Large intestine (tissue), 3 donors: ENCODE measurements around the gene KLK1. TPM values are rescaled to one million over a fixed set of nuclear protein-coding genes. Genes with fewer than 3 reads are reported as not detected.

Experiments used
- DNase-seq, 2 donors: peaks; one replicate each; pipeline versions ENCODE4 v3.0.0 to v3.0.0-alpha.2; 2013
- H3K27ac ChIP-seq: one replicate; pipeline ENCODE4 v1.5.1; 2013; ENCODE audit warnings: low read length
- H3K27me3 ChIP-seq: 2 replicates; pipeline ENCODE4 v1.6.1; 2013; ENCODE audit warnings: low read length; ENCODE audit not compliant: control insufficient read depth, insufficient read depth
- H3K36me3 ChIP-seq: 2 replicates; pipeline ENCODE4 v1.6.1; 2013; ENCODE audit warnings: low read length; ENCODE audit not compliant: control insufficient read depth, insufficient read depth
- H3K4me1 ChIP-seq: one replicate; pipeline ENCODE4 v1.6.1; 2013; ENCODE audit warnings: low read length; ENCODE audit not compliant: control insufficient read depth, insufficient read depth
- H3K4me3 ChIP-seq: one replicate; pipeline ENCODE4 v1.5.1; 2013; ENCODE audit warnings: low read length
- H3K9me3 ChIP-seq: one replicate; pipeline ENCODE4 v1.6.1; 2013; ENCODE audit warnings: mild to moderate bottlenecking, low read depth, low read length, moderate library complexity; ENCODE audit not compliant: control insufficient read depth
- WGBS: methylation state at CpG from one replicate; pipeline ENCODE4 v1.1.5; 2013; ENCODE audit warnings: low lambda C conversion rate; ENCODE audit not compliant: insufficient coverage; 5-methylcytosine and 5-hydroxymethylcytosine counted together
- polyA plus RNA-seq: library from polyadenylated mRNA; unstranded; fragments of 120-200 nt; gene quantifications from one replicate; pipeline ENCODE4 v1.2.1, GENCODE V29; 2013

The KLK1 gene
- polyA plus RNA-seq, 1 donor = 23.1 TPM

DNA sequence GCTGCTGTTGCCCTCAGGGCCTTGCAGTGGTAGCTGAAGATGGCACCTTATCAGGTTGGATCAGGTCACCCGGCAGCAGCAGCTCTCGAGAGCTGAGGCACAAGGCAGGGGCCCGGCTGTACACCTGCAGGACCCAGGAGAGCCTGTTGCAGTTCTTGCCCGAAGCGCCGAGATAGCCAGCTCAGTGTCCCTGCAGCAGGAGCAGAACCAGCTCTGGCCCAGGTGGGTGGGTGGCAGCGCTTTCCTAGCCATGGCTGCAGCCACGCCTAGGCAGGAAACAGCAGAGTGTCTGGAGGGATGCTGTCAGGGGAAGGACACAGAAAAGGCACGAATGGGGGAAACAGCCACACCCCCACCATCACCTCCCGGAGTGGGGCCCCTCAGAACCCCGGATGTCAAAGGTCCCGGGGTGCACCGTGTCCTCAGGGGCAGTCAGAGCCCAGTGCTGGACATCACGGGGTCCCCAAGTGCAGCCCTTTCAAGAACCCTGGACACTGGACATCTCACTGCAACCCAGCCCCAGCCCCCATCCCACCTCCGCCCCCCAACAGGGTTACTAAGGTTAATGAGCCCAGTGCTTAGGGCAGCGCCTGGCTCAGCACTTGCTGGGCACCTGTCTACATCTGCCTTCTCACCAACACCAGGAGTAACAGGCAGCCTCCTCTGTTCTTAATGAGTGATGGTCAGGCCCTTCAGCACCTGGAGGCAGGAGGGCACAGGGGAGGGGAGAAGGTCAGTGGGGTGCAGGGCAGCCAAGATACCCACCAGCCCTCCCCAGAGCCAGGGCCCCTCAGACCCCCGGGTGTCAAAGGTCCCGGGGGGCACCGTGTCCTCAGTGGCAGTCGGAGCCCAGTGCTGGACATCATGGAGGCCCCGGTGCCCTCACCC, 24.7 kb downstream of the KLK1 start:
- WGBS = no CpG with 5 or more reads among the region's 21 CpGs
- H3K36me3 ChIP-seq = peaks cover 43% of the 10 kb centered on the region
- H3K9me3 ChIP-seq = no peaks in the 10 kb centered on the region

DNA sequence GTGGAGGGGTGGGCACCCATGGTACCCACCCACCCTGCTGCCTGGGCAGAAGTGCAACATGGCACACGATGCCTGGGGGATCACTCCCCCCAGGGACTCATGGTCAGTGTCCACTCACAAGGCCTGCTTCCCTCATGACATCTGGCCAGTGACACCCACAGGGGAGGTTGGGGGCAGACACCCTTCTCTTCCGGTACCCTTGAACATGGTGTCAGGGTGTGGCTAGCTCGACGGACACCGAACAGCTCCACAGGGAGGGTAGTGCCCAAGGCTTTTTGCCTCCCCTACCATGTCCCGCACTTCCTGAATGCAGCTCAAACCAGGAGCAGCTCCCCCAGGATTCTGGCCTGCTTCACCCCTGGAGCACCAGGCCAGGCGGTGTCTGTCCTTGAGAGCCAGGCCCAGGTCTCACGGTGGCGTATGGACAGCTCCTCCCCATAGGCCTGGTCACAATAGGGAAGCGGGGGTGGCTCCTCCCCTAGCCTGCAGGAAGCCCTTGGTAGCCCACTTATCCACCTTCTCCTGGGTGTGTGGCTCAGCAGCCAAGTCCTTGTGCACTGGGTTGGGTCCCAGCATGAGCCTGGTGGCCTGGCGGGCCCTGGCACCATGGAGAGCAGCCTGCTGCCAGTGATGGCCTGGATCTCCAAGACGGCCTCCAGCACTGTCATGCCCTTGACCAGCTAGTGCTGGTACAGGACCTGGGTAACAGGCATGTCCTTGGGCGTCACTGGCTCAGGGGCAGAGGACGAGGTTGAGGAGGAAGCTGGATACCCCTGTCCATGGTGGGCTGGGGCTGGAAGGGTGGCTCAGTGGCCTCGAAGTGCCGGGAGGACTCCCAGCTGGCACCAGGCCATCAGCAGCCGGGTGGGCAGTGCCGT, 25.6 kb downstream of the KLK1 start:
- H3K27ac ChIP-seq = no peak overlapping the region
- peaks cover 3% of the 10 kb centered on the region for H3K27me3 ChIP-seq
- no CpG with 5 or more reads among the region's 18 CpGs for WGBS
- no peak for DNase-seq
- H3K36me3 ChIP-seq = peaks cover 43% of the 10 kb centered on the region
- no peaks in the 10 kb centered on the region for H3K9me3 ChIP-seq
- peaks cover 6% of the 10 kb centered on the region for H3K4me1 ChIP-seq
- H3K4me3 ChIP-seq = no peak overlapping the region

More for the DNA sequence above, 24.7 kb downstream of the KLK1 start:
- DNase-seq = no peak
- Histone ChIP-seq H3K27me3 (no peaks in the 10 kb centered on the region), H3K4me3 (no peak overlapping the region), H3K4me1 (peaks cover 6% of the 10 kb centered on the region), H3K27ac (no peak overlapping the region)

DNA sequence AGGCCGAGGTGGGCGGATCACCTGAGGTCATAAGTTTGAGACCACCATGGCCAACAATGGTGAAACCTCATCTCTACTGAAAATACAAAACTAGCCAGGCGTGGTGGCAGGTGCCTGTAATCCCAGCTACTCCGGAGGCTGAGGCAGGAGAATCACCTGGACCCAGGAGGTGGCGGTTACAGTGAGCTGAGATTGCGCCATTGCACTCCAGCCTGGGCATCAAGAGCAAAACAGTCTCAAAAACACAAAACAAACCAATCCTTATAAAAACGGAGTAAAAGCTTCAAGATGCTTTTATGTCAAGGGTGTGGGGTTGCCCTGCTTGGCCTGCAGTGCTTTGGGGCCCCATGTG, 26.2 kb downstream of the KLK1 start:
- no peak for DNase-seq
- peaks cover 6% of the 10 kb centered on the region for H3K4me1 ChIP-seq
- peaks cover 43% of the 10 kb centered on the region for H3K36me3 ChIP-seq
- H3K9me3 ChIP-seq = no peaks in the 10 kb centered on the region
- no peak overlapping the region for H3K27ac ChIP-seq
- H3K27me3 ChIP-seq = peaks cover 3% of the 10 kb centered on the region
- WGBS = no CpG with 5 or more reads among the region's 7 CpGs
- no peak overlapping the region for H3K4me3 ChIP-seq

DNA sequence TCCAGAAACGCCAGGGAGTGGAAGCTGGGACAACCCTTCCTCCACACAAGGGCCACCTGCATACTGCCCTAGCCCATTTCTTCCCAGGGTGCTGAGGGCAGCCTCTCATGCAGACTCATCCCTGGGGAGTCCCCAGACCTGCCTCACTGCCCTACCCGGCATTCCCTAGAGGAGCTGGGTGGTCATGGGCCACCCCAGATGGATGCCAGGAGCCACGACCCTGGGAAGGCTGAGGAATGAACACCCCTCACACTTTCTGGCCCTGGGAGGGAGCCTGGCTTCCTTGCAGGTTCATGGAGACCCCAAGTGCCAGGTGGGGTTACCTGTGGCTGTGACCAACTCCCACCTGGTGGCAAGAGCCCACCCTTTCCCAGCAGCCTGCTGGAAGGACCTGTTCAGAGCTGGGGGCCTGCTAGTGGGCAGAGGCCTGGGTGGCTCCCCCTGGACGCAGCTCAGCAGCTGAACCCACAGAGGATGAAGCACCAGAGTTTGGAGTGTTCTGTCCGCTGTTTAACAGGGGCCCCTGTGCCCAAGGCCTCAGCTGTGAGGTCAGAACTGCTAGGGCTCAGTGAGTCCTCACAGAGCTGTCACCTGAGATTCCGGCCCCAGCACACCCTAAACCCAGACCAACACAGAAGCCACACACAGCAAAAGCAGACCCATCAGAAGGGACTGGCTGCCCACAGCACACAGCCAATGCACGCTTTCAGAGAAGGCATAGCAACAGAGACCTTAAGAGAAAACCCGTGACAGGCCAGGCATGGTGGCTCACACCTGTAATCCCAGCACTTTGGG, 26.8 kb downstream of the KLK1 start:
- WGBS = no CpG with 5 or more reads among the region's 8 CpGs
- no peak overlapping the region for H3K27ac ChIP-seq
- no peaks in the 10 kb centered on the region for H3K9me3 ChIP-seq
- H3K4me1 ChIP-seq = peaks cover 6% of the 10 kb centered on the region
- peaks cover 41% of the 10 kb centered on the region for H3K36me3 ChIP-seq
- H3K4me3 ChIP-seq = no peak overlapping the region
- H3K27me3 ChIP-seq = peaks cover 3% of the 10 kb centered on the region
- DNase-seq = no peak

DNA sequence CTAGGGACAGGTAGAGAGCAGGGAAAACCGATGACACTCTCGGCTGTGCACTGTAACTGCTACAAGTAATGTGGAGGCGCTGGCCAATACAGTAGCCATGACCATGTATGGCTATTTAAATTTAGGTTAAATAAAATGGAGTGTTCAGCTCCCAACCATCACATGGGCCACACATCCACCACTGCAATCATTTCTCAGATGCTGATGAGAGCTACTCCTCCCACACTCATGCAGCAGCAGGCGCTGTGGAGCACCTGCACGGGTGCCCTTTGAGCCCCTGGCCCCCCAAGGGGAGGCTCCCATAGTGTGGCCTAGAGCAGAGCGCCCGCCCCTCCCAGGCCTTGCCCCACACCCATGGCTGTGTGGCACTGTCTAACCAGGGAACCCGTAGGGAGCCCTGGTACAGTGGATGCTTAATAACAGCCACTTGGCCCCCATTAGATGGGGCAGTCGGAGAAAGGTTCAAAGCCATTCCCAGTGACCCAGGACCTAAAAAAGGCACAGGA, 27.4 kb downstream of the KLK1 start:
- Histone ChIP-seq H3K9me3 (peaks cover 2% of the 10 kb centered on the region), H3K4me1 (peaks cover 6% of the 10 kb centered on the region), H3K36me3 (peaks cover 39% of the 10 kb centered on the region), H3K4me3 (no peak overlapping the region), H3K27ac (no peak overlapping the region), H3K27me3 (peaks cover 3% of the 10 kb centered on the region)
- peak; percentile 45 to 68 for DNase-seq
- no CpG with 5 or more reads among the region's 9 CpGs for WGBS

DNA sequence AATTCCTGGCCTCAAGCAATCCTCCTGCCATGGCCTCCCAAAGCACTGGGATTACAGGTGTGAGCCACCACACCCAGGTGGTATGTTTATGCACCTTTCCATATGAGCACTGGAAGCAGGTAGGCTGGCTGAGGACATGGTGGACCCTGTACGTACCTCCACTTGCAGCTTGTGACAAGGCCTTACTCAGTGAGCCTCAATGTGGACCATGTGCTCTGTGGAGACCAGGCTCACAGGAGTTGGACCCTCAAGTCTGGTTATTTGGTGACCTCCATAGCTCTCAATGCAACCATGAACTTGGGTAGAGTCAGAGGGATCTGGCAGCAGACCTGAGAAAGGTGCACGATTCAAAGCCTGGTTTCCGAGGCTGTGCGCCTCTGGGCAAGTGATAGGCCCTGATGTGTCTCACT, 27.9 kb downstream of the KLK1 start:
- H3K4me1 ChIP-seq = peaks cover 6% of the 10 kb centered on the region
- peaks cover 2% of the 10 kb centered on the region for H3K9me3 ChIP-seq
- WGBS = no CpG with 5 or more reads among the region's 4 CpGs
- DNase-seq = no peak
- peaks cover 3% of the 10 kb centered on the region for H3K27me3 ChIP-seq
- peaks cover 34% of the 10 kb centered on the region for H3K36me3 ChIP-seq
- no peak overlapping the region for H3K27ac ChIP-seq
- H3K4me3 ChIP-seq = no peak overlapping the region

DNA sequence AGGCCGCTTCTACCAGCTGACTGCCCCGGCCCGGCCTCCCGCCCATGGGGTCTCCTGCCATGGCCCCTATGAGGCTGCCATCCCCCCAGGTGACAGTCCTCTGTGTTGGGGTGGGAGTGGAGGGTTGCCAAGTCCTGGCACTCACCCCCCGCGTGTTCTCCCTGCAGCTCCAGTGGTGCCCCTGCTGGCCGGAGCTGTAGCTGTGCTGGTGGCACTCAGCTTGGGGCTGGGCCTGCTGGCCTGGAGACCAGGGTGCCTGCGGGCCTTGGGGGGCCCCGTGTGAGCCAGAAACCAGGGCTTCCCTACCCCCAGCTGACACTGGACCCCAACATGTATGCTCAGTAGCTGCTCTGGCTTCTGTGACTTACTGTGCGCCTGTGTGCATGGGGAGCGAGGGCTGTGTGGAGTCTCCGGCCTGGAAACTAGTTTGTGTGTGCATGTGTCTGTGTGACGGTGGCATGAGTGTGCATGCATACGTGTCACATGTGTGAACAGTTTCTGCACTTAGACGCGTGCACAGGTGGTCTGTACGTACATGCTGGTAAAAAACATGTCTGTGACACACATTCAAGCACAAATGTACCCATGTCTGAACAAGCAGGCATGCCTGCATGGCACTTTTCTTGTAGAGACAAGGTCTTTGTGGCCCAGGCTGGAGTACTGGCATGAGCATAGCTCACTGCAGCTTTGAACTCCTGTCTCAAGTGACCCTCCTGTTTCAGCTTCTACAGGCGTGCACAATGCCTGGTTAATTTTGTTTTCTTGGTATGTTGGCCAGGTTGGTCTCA, 28.5 kb downstream of the KLK1 start:
- no CpG with 5 or more reads among the region's 18 CpGs for WGBS

DNA sequence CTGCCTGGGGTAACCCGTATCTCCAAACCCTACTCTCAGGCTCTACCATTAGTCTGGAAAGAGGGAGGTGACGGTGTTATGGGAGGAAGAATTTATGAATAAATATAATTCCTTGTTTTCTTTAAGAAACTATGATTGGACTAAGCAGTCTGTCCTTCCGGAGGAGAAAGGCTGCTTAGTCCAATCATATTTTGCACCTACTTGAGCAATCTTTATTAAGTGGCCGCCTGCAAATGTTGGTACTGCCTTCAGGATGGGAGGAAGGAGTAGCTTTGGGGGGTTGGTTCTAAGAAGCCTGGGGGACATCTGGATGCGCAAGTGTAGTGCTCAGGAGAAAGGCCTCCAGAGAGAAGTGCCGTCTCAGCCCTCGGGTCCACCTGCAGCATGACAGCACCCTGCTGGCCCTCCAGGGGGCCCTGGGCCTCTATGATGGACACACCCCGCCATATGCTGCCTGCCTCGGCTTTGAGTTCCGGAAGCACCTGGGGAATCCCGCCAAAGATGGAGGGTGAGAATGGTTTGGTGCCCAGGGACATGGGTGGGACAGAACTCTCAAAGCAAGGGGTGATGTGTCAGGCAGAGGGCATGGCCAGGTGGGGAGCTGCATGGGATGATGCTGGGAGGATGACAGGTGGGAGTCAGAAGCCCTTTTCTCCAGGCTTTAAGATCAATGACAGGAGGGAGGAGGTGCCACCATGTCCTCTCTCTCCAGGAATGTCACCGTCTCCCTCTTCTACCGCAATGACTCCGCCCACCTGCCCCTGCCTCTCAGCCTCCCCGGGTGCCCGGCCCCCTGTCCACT, 29.3 kb downstream of the KLK1 start:
- H3K27ac ChIP-seq = no peak overlapping the region
- peaks cover 2% of the 10 kb centered on the region for H3K9me3 ChIP-seq
- H3K4me3 ChIP-seq = no peak overlapping the region
- H3K36me3 ChIP-seq = peaks cover 24% of the 10 kb centered on the region
- peaks cover 3% of the 10 kb centered on the region for H3K27me3 ChIP-seq
- no CpG with 5 or more reads among the region's 16 CpGs for WGBS
- peak; percentile 30 to 63 for DNase-seq
- peaks cover 6% of the 10 kb centered on the region for H3K4me1 ChIP-seq

More for the DNA sequence above, 28.5 kb downstream of the KLK1 start:
- peaks cover 3% of the 10 kb centered on the region for H3K27me3 ChIP-seq
- no peak overlapping the region for H3K4me3 ChIP-seq
- H3K9me3 ChIP-seq = peaks cover 2% of the 10 kb centered on the region
- no peak overlapping the region for H3K27ac ChIP-seq
- peaks cover 32% of the 10 kb centered on the region for H3K36me3 ChIP-seq
- H3K4me1 ChIP-seq = peaks cover 6% of the 10 kb centered on the region
- DNase-seq = no peak

DNA sequence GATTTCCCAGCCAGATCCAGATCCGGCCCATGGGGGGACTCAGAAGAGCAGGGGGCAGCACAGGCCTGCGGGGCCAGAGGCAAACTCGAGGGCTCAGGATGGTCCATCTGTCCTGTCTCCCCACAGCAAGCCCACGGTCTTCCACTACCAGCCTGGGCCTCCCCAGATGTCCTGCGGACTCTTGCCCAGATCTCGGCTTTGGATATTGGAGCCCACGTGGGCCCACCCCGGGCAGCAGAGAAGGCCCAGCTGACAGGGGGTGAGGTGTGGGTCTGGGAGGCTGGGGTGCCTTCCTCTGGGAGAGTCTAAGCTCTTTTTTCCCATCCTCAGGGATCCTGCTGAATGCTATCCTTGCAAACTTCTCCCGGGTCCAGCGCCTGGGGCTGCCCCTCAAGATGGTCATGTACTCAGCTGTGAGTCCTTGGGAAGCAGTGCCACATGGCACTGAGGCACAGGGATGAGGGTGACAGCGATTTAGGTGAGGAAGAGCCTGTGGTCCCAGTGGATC, 30.0 kb downstream of the KLK1 start:
- H3K4me1 ChIP-seq = peaks cover 6% of the 10 kb centered on the region
- peaks cover 19% of the 10 kb centered on the region for H3K36me3 ChIP-seq
- WGBS = no CpG with 5 or more reads among the region's 11 CpGs
- DNase-seq = no peak
- H3K27ac ChIP-seq = no peak overlapping the region
- H3K27me3 ChIP-seq = peaks cover 3% of the 10 kb centered on the region
- peaks cover 2% of the 10 kb centered on the region for H3K9me3 ChIP-seq
- H3K4me3 ChIP-seq = no peak overlapping the region
